22Rv1 (cell line): ENCODE data around the gene CDC42.

Experiments used
- ZFX ChIP-seq: fragments of 450-650 bp; IDR thresholded peaks from 2 replicates; pipeline ENCODE4 v1.6.1; 2017; ENCODE audit warnings: antibody characterized with exemption, borderline replicate concordance
- TF ChIP-seq, protein P1 (sequence below): fragments of 450-650 bp; IDR thresholded peaks from 2 replicates; pipeline ENCODE4 v1.5.1; 2017; ENCODE audit warnings: mild to moderate bottlenecking

DNA sequence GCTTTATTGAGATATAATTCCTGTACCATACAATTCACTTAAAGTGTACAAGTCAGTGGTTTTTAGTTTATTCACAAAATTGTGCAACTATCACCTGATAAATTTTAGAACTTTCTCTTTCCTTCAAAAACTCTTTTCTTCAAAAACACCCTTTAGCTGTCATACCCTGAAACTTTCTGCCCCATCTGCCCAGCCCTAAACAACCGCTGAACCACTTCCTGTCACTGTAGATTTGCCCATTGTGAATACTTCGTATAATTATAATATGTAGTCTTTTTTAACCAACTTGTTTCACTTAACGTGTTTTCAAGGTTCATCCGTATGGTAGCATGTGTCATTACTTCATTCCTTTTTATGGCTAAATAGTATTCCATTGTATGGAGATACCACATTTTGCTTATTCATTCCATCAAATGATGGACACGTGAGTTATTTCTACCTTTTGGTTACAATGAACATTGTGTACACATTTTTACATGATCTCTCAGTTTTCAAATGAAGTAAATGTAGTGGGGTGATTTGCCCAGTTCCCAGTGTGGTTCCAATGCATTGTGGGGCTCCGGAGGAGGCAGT lies 52.4 kb downstream of the CDC42 start:
- TF ChIP-seq, protein P1, sequence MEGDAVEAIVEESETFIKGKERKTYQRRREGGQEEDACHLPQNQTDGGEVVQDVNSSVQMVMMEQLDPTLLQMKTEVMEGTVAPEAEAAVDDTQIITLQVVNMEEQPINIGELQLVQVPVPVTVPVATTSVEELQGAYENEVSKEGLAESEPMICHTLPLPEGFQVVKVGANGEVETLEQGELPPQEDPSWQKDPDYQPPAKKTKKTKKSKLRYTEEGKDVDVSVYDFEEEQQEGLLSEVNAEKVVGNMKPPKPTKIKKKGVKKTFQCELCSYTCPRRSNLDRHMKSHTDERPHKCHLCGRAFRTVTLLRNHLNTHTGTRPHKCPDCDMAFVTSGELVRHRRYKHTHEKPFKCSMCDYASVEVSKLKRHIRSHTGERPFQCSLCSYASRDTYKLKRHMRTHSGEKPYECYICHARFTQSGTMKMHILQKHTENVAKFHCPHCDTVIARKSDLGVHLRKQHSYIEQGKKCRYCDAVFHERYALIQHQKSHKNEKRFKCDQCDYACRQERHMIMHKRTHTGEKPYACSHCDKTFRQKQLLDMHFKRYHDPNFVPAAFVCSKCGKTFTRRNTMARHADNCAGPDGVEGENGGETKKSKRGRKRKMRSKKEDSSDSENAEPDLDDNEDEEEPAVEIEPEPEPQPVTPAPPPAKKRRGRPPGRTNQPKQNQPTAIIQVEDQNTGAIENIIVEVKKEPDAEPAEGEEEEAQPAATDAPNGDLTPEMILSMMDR, result no peak
- no peak for TF ChIP-seq ZFX
